GM19238 (cell line): ENCODE results near the gene CPOX.
"Not testable (repeated sequence)": the region's sequence is repeated elsewhere in the genome, so short reads cannot be mapped to it uniquely, and the experiment has no call there.

Experiments used
- DNase-seq: peaks from one replicate; pipeline ENCODE4 v3.0.0; 2011; ENCODE audit warnings: low spot score; ENCODE audit not compliant: insufficient read length

The CPOX gene

DNA sequence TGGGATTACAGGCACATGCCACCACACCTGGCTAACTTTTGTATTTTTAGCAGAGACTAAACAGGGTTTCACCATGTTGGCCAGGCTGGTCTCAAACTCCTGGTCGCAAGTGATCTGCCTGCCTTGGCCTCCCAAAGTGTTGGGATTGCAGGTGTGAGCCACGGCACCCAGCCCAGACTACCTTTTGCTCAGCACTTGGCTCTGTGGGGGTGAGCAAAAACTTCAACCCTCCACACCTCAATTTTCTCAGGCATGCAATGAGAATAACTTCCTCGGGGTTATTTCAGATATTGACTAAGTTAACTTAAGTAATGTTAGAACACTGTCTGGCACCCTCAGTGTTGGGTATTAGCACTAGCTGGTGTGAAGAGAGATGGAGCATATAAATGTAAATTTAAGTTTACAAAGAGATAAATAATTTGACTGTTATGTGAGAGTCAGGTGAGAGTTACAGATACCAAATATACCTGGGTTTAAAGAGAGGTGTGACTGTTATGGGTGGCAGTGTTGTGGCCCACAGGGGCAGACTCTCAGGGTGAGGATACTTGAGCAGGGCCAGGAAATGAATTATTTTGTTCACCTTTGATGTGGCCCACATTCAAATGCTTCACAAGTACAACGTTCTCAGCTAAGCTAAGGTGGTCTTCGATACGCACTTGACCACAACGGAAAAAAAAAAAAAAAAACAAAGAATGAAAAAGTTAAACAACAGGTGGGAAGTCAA, 29.0 kb downstream of the CPOX start:
- DNase-seq = no peak

DNA sequence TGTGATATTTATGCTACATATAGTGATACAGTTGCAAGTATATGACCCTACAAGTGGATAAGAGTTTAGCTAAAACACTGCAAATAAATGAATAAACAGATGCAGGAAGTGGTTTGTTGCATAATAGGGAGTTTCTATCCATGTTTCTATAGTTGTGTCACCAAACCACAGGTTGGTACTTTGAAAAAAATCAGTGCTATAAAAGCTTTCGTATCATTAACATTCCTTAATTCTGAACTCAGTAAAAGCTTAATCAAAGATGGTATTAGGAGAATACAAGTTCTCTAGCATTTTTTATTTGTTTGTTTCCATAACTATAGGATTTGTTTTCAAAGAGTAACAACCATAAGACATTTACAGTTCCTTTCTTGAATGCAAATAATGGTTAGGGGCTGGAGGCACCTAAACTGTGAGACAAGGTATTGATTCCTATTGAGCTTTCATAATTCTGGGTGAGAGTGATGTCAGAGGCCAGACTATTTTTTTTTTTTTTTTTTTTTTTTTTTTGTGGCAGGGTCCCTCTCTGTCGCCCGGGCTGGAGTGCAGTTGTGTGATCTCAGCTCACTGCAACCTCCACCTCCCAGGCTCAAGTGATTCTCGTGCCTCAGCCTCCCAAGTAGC, 29.6 kb downstream of the CPOX start:
- no peak for DNase-seq

GRCh38 chr3:98561727-98562521, 31.5 kb downstream of the CPOX start:
- DNase-seq = no peak

GRCh38 chr3:98560911-98561310, 32.5 kb downstream of the CPOX start:
- DNase-seq = no peak

DNA sequence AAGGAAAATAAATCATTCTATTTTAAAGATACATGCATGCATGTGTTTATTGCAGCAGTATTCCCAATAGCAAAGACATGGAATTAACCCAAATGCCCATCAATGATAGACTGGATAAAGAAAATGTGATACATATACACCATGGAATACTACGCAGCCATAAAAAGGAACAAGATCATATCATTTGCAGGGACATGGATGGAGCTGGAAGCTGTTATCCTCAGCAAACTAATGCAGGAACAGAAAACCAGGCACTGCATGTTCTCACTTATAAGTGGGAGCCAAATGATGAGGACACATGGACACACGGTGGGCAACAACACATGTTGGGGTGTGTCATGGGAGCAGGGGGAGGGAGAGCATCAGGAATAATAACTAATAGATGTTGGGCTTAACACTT, 33.6 kb downstream of the CPOX start:
- not testable (repeated sequence) for DNase-seq

DNA sequence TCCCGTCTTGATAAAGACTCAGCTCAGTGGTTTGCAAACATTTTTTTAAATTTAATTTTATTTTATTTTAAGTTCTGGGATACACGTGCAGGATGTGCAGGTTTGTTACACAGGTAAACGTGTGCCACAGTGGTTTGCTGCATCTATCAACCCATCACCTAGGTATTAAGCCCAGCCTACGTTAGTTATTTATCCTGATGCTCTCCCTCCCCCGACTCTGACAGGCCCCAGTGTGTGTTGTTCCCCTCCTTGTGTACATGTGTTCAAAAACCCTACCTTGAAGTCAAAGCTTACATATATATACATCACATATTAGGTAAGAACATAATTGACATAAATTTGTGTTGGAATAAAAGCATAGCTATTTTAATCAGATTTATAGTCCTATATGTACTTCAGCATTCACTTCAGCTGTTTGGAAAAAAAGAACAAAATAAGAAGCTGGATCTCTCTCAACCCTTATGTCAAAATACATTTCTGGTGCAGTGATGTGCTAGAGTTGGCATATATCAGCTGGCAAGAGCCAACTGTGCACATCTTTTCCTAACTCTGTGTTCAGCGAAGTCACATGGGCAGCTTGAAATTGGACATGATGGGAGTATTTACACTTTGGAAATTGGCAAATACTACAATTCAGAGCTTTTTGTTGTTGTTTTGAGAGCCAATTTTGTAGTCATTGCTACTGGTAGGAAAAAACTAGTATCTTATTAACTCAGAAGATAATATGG, 35.1 kb downstream of the CPOX start:
- DNase-seq = no peak

DNA sequence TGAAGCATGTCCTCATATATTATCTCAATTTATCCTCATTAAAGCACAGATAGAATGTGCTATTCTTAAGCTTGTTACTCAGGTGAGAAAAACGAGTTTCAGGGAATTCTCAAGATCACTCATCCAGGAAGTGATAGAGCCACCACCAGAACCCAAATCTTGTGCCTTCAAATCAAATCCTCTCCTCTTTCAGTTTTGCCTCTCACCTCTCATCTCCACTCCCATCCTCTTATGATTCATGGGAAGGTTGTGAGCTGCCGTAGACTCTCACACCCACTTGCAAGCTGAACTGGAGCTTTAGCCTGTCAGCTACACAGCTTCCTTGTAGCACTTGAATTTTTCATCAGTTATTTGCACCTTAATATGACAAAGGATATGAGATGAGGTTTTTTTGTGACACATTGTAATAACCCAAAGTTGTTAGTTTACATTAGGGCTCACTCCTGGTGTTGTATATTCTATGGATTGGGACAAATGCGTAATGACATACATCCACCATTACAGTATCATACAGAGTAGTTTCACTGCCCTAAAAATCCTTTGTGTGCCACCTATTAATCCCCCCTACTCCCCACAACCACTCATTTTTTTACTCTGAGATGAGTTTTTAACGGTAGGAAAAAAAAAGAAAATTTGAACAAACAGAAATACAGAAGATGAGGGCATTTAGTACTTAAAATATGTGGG, 35.9 kb downstream of the CPOX start:
- DNase-seq = no peak

- no peak for DNase-seq
Measured at GRCh38 chr3:98556164-98557130, 37.0 kb downstream of the CPOX start.

GRCh38 chr3:98555025-98555379, 38.4 kb downstream of the CPOX start:
- DNase-seq = no peak

- no peak for DNase-seq
Measured at GRCh38 chr3:98554580-98554979, 38.8 kb downstream of the CPOX start.

DNA sequence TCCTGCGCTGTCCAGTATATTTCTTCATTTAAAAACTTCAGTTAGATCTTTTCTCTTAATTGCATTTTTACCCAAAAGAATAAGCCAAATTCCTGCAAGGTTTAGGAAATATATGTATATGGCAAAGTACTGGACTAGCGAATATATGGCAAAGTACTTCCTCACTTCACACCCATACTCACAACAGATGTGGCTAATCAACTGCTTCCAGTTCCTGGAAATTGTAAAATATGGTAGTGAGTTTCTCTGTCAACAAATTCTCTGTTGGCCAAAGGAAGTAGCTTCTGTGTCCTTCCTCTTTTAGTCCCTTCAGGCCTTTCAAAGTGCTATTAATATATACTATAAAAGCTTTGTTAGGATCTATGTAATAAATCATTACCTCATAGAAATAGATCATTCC, 39.7 kb downstream of the CPOX start:
- no peak for DNase-seq

- no peak for DNase-seq
Measured at GRCh38 chr3:98553021-98553563, 40.3 kb downstream of the CPOX start.

DNA sequence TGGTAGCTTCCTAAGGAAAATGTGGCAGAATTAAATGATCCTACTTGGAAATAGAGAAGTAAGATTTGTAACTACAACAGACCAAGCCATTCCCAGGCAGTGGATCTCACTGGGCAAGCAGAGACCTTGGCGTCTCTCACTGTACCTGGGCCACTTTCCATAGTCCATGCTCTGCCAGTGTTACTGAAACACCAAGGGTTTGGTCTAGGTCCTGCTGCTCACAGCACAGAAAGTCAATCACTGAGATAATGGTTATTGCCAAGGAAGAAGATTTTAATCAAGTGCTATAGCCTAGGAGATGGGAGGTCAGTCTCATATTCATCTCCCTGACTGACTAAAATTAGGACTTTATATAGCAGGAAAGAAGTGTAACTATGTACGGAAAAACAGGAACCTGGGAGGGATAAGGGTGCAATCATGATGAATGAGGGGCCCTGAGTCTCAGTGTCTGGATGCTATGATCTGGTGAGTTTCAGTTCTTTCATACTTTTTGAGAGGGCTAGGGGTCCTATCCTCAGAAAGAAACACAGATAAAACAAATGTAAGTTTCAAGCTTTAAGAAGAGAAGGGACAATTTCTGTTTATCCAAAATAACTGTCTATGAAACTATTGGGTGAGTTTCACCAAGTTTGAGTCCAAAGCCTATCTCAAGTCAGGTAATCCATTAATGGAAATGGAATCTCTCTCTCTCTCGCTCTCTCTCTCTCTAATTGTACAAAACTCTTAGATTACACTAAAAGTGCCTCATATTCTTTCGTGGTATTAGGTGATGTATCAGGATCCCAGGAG, 41.0 kb downstream of the CPOX start:
- no peak for DNase-seq

DNA sequence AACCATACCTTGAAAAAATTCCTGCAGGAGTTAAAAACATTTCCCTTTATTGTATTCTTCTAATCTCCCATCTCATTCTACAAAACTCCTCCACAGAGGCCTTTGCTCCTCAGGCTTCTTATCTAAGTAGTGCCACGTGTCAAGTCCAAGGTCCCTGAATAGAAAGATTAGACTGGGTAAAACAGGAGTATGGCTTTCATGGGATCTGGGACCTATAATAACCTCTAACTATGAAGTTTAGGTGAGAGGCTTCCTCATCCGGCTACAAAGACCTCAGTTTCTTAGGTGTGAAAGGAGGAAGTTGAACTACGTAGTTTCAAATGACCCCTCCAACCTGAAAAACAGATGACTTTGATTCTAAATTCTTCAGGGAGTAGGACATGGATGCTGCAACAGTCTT, 41.7 kb downstream of the CPOX start:
- DNase-seq = no peak

GRCh38 chr3:98551236-98551635, 42.2 kb downstream of the CPOX start:
- no peak for DNase-seq

DNA sequence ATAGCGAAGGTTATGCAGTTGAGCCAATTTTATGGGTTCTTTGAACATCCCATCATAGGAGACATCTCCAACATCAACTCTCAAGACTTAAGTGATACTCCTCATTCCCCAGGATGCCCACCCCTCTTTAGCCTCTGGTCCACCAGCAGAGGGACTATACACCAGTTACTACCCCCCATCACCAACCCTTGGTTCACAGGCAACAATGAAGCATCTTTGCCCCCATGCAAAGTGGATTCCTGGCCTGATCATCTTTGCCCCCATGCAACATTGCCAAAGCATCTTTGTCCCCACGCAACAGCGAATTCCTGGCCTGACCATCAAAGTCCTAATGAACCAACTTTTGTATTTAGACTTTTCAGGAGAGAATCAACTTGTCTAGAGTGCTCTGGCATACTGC, 42.6 kb downstream of the CPOX start:
- no peak for DNase-seq

DNA sequence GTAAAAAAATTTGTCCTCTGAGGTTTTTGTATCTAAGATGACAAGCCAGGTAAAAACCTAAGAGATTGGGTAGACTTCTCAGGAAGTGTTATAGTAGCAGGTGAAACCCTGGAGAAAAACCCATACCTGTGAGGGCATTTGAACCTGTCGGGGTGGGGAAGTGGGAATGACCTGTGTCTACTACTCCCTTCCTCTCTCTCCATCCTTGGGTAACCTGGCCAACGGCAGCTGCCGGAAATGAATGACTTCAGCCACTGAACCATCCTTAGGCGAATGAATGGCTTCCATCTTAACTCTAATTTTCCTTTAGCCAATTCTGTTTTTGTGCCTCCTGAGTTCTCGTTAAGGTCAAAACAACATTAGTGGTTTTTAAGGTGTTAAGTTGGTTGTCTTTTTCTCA, 44.9 kb downstream of the CPOX start:
- no peak for DNase-seq

DNA sequence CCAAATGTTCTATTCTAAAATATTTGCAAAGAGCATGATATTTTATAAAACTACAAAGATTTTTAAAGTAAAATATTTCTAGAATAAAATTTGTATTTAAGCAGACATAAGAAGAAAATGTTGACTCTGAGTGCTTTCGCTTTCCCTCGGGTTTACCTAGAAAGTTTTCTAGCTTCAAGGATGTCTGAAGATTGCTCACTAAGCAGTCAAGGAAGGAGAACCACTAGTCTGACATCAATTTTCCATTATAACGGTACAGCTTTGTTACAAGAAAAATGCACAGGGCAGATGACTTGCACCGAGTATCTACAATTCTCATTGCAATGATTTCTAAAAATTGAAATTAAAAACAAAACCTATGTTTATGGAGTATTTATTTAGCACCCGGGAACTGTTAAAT, 47.5 kb downstream of the CPOX start:
- no peak for DNase-seq

DNA sequence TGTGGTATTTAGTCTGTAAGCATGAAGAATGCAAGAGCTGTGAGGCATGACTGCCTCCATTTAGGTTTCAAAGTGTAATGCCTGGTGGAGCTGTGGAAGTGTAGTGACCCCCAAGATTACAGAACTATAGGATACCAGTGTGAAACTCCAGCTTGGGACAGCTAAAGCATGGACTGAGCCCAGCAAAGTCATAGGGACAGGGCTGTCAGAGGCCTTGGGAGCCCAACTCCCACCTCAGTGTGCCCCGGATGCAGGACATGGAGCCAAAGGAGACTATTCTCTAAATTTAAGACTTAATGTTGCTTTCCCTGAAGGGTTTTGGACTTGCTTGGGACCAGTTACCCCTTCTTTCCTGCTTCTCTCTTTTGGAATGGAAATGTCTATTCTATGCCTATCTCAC, 50.8 kb downstream of the CPOX start:
- no peak for DNase-seq
